Testis (tissue), 3 donors: ENCODE data around the gene PCSK1N. TPM values are rescaled to one million over a fixed set of nuclear protein-coding genes. Genes with fewer than 3 reads are reported as not detected.

Source experiments
- DNase-seq: peaks from one replicate; pipeline ENCODE4 v3.0.0-alpha.2; 2019
- H3K27ac ChIP-seq, 2 donors: fragments of 200-600 bp; sonication (generic); one replicate each; pipeline ENCODE4 v1.5.1; 2019
- H3K27me3 ChIP-seq: fragments of 200-600 bp; sonication (generic); one replicate; pipeline ENCODE4 v1.5.1; 2019
- H3K36me3 ChIP-seq: fragments of 200-600 bp; sonication (generic); one replicate; pipeline ENCODE4 v1.5.1; 2017; ENCODE audit warnings: low read depth; ENCODE audit errors: missing control alignments
- H3K4me1 ChIP-seq: fragments of 200-600 bp; sonication (generic); one replicate; pipeline ENCODE4 v1.5.1; 2019
- H3K4me3 ChIP-seq, 2 donors: fragments of 200-600 bp; sonication (generic); one replicate each; pipeline ENCODE4 v1.5.1; 2017 to 2019
- H3K9me3 ChIP-seq: fragments of 200-600 bp; sonication (generic); one replicate; pipeline ENCODE4 v1.5.1; 2017
- POLR2A ChIP-seq: fragments of 450-650 bp; IDR thresholded peaks from one replicate; pipeline ENCODE4 v1.6.1; 2017; ENCODE audit warnings: antibody characterized with exemption, mild to moderate bottlenecking, moderate library complexity
- WGBS, 2 donors: methylation state at CpG; one replicate each; pipeline ENCODE4 v1.1.5; 2018; 5-methylcytosine and 5-hydroxymethylcytosine counted together
- intact Hi-C: fragments of 100-400 bp; cut with DNase I; formaldehyde crosslinking; loops from one replicate; pipeline ENCODE4 v1.15.1; 2023; ENCODE audit warnings: low total_unique reads
- polyA plus RNA-seq: library from polyadenylated mRNA; stranded (reverse); fragments of 350-450 nt; fragmentation: Illumina TruSeq; extraction: RNeasy Lipid Tissue Mini Kit (QIAGEN cat#74804); gene quantifications from one replicate; pipeline ENCODE4 v1.2.3, GENCODE V29; 2014; ENCODE audit warnings: low read depth, low replicate concordance; ENCODE audit not compliant: insufficient read depth
- total RNA-seq, 2 donors: library from RNA; depleted of rRNA; stranded (reverse); fragments of >200 nt; gene quantifications; one replicate each; pipeline ENCODE4 v1.2.3, GENCODE V29; 2016
- TF ChIP-seq, protein P1 (sequence below), 3 experiments: fragments of 450-650 bp in 2 of 3; fragments of 200-600 bp in 1 of 3; sonication (generic) in 1 of 3; IDR thresholded peaks; one replicate each; pipeline ENCODE4 v1.5.1; 2016 to 2019; ENCODE audit warnings: antibody characterized with exemption in 3 of 3, mild to moderate bottlenecking in 2 of 3, moderate library complexity in 1 of 3

Gene PCSK1N
- total and polyA plus RNA-seq, 3 donors from 2014 or later: 8.6 to 82.8 (median 62.5) TPM

DNA sequence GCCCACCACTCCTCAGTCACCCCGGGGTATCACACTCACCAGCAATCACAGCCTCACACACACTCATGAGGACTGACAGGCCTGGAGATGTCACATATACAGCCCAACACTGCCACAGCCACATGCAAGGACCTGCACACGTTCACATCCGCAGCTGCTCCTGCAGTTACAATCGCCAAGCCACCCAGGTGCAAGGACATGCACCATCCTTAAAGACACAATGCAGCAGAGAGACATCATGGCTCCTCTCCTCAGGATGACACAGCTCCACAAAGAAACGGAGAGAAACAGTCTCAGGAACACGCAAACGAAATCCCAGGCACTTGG, 1.1 kb downstream of the PCSK1N start:
- H3K27me3 ChIP-seq: no peaks in the 10 kb centered on the region
- no peak for DNase-seq
- H3K4me1 ChIP-seq: no peaks in the 10 kb centered on the region
- no peaks in the 10 kb centered on the region for H3K36me3 ChIP-seq
- intact Hi-C loops: no loop called here
- H3K27ac ChIP-seq: no peak overlapping the region
- TF ChIP-seq, protein P1, sequence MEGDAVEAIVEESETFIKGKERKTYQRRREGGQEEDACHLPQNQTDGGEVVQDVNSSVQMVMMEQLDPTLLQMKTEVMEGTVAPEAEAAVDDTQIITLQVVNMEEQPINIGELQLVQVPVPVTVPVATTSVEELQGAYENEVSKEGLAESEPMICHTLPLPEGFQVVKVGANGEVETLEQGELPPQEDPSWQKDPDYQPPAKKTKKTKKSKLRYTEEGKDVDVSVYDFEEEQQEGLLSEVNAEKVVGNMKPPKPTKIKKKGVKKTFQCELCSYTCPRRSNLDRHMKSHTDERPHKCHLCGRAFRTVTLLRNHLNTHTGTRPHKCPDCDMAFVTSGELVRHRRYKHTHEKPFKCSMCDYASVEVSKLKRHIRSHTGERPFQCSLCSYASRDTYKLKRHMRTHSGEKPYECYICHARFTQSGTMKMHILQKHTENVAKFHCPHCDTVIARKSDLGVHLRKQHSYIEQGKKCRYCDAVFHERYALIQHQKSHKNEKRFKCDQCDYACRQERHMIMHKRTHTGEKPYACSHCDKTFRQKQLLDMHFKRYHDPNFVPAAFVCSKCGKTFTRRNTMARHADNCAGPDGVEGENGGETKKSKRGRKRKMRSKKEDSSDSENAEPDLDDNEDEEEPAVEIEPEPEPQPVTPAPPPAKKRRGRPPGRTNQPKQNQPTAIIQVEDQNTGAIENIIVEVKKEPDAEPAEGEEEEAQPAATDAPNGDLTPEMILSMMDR (IDR thresholded peaks at IDR 0.05): no peak
- no peak for TF ChIP-seq POLR2A
- no peaks in the 10 kb centered on the region for H3K9me3 ChIP-seq
- WGBS, 2 donors: 5 to 11% methylated on average over 3 to 7 of the region's 7 CpGs
- H3K4me3 ChIP-seq: no peak overlapping the region

GRCh38 chrX:48833542-48834138, 1.8 kb downstream of the PCSK1N start:
- H3K9me3 ChIP-seq: no peaks in the 10 kb centered on the region
- WGBS, 2 donors: 45 to 54% methylated on average over 9 of the region's 9 CpGs
- H3K4me3 ChIP-seq: no peak overlapping the region
- H3K4me1 ChIP-seq: no peaks in the 10 kb centered on the region
- no peaks in the 10 kb centered on the region for H3K36me3 ChIP-seq
- intact Hi-C loops: no loop called here
- H3K27ac ChIP-seq: no peak overlapping the region
- no peaks in the 10 kb centered on the region for H3K27me3 ChIP-seq
- no peak for DNase-seq
- TF ChIP-seq POLR2A: no peak
- TF ChIP-seq, protein P1 (IDR thresholded peaks at IDR 0.05): no peak

DNA sequence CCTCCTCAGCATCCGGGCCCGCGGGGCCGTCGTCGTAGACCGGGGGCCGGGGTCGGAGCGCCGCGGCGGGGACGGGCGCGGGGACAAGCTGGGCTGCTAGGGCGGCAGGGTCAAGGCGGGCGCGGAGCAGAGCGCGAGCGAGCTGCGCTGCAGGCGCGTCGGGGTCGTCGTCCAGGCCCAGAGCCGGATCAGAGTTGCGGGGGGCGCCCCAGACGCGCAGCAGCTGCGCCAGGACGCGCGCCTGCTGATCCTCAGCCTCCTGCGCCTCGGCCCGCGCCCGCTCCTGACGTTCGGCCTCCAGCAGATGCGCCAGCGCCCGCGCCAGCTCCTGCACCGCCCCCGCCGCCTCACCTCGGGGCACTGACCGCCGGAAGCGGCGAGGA, 3.5 kb downstream of the PCSK1N start:
- intact Hi-C loops: no loop called here
- no peaks in the 10 kb centered on the region for H3K4me1 ChIP-seq
- DNase-seq: no peak
- WGBS, 2 donors: 9% methylated on average over 6 of the region's 57 CpGs; no CpG with 5 or more reads in 1 of the 2 donors
- TF ChIP-seq, protein P1 (IDR thresholded peaks at IDR 0.05): no peak
- TF ChIP-seq POLR2A: no peak
- H3K9me3 ChIP-seq: no peaks in the 10 kb centered on the region
- H3K36me3 ChIP-seq: no peaks in the 10 kb centered on the region
- H3K4me3 ChIP-seq: no peak overlapping the region
- H3K27ac ChIP-seq: no peak overlapping the region
- no peaks in the 10 kb centered on the region for H3K27me3 ChIP-seq

- Histone ChIP-seq H3K27ac (no peak overlapping the region), H3K27me3 (no peaks in the 10 kb centered on the region), H3K4me3 (no peak overlapping the region), H3K9me3 (no peaks in the 10 kb centered on the region), H3K36me3 (no peaks in the 10 kb centered on the region), H3K4me1 (no peaks in the 10 kb centered on the region)
- no peak for DNase-seq
- intact Hi-C loops: no loop called here
- TF ChIP-seq, protein P1 (IDR thresholded peaks at IDR 0.05): no peak
- TF ChIP-seq POLR2A: no peak
- WGBS, 2 donors: 0 to 24% methylated on average over 3 to 26 of the region's 58 CpGs
Observed at GRCh38 chrX:48831136-48831908, 4.1 kb downstream of the PCSK1N start.
